Stomach (tissue), 4 donors: Measurements from ENCODE around the gene ACBD4.

Source experiments
- POLR2AphosphoS5 ChIP-seq, 3 donors: sonication (generic); formaldehyde crosslinking; IDR thresholded peaks; one replicate each; pipeline ENCODE4 v1.6.1; 2016; ENCODE audit warnings: antibody characterized with exemption in 3 of 3
- TF ChIP-seq, protein P1 (sequence below), 7 experiments: fragments of 450-650 bp in 4 of 7; fragments of 200-600 bp in 3 of 7; sonication (generic) in 3 of 7; IDR thresholded peaks; one replicate each; pipeline ENCODE4 v1.5.1; 2016 to 2019; ENCODE audit warnings: antibody characterized with exemption in 7 of 7, control low read depth in 2 of 7, mild to moderate bottlenecking in 1 of 7

DNA sequence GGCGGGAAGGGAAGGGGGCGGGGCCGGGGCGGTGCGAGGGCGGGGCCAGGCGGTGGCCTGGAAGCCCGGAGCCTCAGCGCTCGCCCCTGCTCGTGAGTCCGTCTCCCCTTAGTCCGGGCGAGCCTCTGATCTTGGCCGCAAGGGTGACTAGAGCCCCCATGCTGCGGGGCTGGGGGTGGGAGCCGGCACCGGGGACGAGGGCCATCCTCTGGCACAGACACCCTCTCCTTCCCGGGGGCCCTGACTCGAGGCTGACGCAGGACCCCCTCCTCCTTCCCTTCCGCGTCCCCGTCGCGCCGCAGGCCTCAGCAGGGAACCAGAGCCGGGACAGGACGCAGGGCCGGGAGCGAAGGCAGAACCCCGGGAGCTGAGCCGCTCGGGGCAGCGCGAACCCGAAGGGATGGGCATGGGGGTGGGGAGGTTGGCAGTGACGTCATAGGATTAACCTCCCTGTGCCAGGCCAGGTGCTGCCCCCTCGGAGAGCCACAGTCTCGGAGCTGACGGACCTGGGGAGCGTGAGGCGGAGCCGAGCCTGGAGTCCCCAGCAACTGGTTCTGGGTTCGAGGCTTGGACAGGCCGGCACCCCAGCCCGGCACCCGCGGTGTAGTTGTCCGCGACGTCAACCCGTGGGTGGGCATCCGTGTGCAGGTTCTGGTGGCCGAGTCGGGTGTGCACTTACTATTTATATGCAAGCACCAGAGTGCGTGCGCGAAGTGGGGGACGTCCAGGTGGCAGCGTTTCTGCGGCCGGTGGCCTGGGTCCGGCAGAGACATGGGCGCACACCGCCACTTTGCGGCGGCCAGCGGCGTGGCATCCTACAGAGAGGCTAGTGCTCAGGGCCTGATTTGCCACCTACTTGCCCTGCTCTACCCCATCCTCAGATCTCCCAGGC, 2.7 kb upstream of the ACBD4 start:
- TF ChIP-seq POLR2AphosphoS5 (IDR thresholded peaks at IDR 0.05), result peak in 2 of 3 donors; percentile 65 to 82
- TF ChIP-seq, protein P1, sequence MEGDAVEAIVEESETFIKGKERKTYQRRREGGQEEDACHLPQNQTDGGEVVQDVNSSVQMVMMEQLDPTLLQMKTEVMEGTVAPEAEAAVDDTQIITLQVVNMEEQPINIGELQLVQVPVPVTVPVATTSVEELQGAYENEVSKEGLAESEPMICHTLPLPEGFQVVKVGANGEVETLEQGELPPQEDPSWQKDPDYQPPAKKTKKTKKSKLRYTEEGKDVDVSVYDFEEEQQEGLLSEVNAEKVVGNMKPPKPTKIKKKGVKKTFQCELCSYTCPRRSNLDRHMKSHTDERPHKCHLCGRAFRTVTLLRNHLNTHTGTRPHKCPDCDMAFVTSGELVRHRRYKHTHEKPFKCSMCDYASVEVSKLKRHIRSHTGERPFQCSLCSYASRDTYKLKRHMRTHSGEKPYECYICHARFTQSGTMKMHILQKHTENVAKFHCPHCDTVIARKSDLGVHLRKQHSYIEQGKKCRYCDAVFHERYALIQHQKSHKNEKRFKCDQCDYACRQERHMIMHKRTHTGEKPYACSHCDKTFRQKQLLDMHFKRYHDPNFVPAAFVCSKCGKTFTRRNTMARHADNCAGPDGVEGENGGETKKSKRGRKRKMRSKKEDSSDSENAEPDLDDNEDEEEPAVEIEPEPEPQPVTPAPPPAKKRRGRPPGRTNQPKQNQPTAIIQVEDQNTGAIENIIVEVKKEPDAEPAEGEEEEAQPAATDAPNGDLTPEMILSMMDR (IDR thresholded peaks at IDR 0.05), result peak in 5 of 7 experiments; percentile 73 to 92 (median 82)
